Brain microvascular endothelial cell (primary cell): ENCODE data around the gene TIPRL.

Experiments
- DNase-seq: peaks from one replicate; pipeline ENCODE4 v3.0.0-alpha.2; 2020
- H3K27ac ChIP-seq: fragments of 250-450 bp; sonication (Bioruptor Pico); 2 replicates; pipeline ENCODE4 v1.5.1; 2020; ENCODE audit warnings: mild to moderate bottlenecking, moderate library complexity
- H3K27me3 ChIP-seq: fragments of 250-450 bp; sonication (Bioruptor Pico); replicated peaks from 2 replicates; pipeline ENCODE4 v1.5.1; 2020; ENCODE audit warnings: mild to moderate bottlenecking
- H3K36me3 ChIP-seq: fragments of 250-450 bp; sonication (Bioruptor Pico); replicated peaks from 2 replicates; pipeline ENCODE4 v1.5.1; 2020; ENCODE audit warnings: mild to moderate bottlenecking
- H3K4me3 ChIP-seq: 2 replicates; pipeline ENCODE4 v1.5.1; 2011; ENCODE audit warnings: low read depth, mild to moderate bottlenecking, control low read depth, low read length, moderate library complexity
- CTCF ChIP-seq: IDR thresholded peaks from 2 replicates; pipeline ENCODE4 v1.5.1; 2011; ENCODE audit warnings: low read depth, mild to moderate bottlenecking, moderate library complexity, low read length, control low read depth, inconsistent platforms; ENCODE audit errors: missing control alignments
- in situ Hi-C: cut with HindIII; loops from 2 replicates; pipeline ENCODE4 v1.10.0; 2017; ENCODE audit warnings: low sequenced_read_pairs, low pct_ligation_motif_present

The TIPRL gene

DNA sequence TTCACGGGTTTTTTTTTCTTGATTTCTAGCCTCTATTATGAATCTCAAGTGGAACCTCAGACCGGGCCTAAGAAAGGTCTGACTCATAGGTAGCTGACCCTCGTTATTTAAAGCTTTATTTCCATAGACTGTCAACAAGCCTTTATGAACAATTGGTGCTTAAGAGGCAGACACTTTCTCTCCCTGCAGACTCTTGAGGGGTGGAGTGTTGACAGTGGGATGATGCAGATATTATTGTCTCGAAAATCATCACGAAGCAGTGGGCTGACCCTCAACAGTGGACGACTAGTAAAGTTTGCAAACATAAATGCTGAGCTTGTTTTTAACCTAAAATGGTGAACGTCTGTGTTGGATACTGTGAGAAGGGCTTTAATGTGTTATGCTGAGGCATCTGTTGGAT, 48.9 kb downstream of the TIPRL start:
- Histone ChIP-seq H3K36me3 (peaks cover 5% of the 10 kb centered on the region), H3K4me3 (peak overlapping the region; percentile 22), H3K27me3 (no peaks in the 10 kb centered on the region), H3K27ac (no peak overlapping the region)
- TF ChIP-seq CTCF, result no peak
- DNase-seq, result no peak
- in situ Hi-C loops, result no loop called here

- peaks cover 22% of the 10 kb centered on the region for H3K36me3 ChIP-seq
- in situ Hi-C loops, result no loop called here
- no peaks in the 10 kb centered on the region for H3K27me3 ChIP-seq
- TF ChIP-seq CTCF, result no peak
- H3K27ac ChIP-seq, result no peak overlapping the region
- H3K4me3 ChIP-seq, result no peak overlapping the region
- DNase-seq, result no peak
Measured at GRCh38 chr1:168229893-168230292, 51.1 kb downstream of the TIPRL start.

DNA sequence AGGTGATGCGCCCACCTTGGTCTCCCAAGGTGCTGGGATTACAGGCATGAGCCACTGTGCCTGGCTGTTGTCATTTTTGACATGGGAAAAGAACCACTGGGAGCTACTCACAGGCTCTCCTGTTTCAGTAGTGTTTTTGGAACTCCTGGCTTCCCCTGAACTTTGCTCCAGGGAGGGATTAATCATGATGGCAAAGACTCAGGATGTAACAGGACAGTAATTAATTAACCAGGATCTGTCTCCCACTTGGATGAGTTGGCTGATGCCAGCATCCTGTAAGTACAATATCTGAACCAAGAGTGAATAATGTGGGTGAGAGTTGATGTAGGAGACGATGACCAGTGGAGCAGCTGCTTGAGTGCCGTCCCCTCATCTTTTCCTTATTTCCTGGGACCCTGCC, 51.9 kb downstream of the TIPRL start:
- H3K36me3 ChIP-seq, result peaks cover 22% of the 10 kb centered on the region
- no peak overlapping the region for H3K27ac ChIP-seq
- TF ChIP-seq CTCF, result no peak

DNA sequence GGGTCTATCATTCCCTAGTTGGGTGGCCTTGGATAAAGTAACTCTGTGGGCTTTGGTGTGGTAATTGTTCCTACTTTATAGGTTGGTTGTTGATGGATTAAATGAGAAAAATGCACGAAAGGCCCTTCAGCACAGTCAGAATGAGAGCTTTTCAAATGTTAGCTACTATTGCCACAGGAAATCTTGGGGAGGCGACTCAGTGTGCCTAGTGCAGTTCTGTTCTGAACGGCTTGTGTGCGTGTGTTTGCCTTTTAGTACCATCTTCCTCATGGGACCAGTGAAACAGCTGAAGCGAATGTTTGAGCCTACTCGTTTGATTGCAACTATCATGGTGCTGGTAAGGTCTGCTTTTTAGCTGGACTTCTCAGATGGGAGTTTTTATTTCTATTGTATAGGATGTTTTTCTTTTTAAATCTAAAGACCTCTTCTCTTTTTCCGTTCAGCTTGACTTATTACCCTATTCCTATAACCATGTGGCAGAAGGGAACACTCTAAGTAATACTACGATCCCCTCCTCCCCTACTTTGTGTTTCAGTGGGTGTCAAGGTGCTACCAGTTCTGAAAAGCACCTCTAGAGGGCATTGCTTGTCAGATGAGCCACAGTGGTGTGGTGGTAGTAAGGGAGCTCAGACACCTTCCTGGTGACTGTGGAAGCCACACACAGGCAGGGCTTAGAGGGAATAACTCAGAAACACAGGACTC, 56.2 kb downstream of the TIPRL start:
- Histone ChIP-seq H3K4me3 (no peak overlapping the region), H3K27ac (no peak overlapping the region), H3K27me3 (no peaks in the 10 kb centered on the region), H3K36me3 (peaks cover 31% of the 10 kb centered on the region)
- in situ Hi-C loops, result no loop called here
- peak; percentile 53 for DNase-seq
- peak; percentile 84 for TF ChIP-seq CTCF

More for the DNA sequence above, 51.9 kb downstream of the TIPRL start:
- no peak overlapping the region for H3K4me3 ChIP-seq
- no peak for DNase-seq
- no peaks in the 10 kb centered on the region for H3K27me3 ChIP-seq
- in situ Hi-C loops, result no loop called here

DNA sequence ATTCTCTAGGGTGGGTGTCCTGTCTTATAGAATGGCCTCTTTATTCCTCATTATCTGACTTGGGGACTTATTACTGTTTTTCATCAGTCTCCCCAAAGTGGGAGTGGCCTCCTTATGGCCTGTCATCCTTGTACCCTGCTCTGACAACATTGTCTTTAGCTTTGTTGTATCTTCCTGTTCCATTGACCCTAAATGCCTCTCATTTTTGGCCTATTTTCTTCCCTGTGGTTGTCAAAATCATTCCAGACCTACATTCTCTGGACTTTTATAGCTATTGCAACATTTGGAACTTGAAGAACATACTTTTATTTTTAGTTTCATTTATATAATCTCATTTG, 56.8 kb downstream of the TIPRL start:
- Histone ChIP-seq H3K4me3 (no peak overlapping the region), H3K27ac (no peak overlapping the region), H3K27me3 (no peaks in the 10 kb centered on the region), H3K36me3 (peaks cover 31% of the 10 kb centered on the region)
- DNase-seq, result no peak
- no peak for TF ChIP-seq CTCF
- in situ Hi-C loops, result no loop called here

DNA sequence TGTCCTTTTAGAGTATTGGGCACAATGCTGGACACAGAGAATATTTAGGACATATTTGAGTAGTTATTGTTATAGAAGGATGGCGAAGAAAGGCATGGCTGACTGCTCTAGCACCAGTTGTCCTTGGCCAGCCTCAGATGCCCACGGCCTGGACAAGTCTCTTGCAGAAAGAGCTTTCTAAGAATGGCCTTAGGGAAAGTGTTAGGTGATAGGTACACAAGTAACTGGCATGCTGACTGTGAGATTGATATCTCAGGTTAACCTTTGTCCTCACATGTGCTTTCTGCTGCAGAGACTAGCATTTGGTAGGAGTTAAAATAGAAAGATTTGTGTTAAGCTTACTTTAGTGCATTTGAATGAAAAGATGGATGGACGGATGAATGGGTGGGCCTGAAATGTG, 57.2 kb downstream of the TIPRL start:
- no peak for TF ChIP-seq CTCF
- Histone ChIP-seq H3K36me3 (peaks cover 31% of the 10 kb centered on the region), H3K27ac (no peak overlapping the region), H3K4me3 (no peak overlapping the region), H3K27me3 (no peaks in the 10 kb centered on the region)
- in situ Hi-C loops, result no loop called here
- DNase-seq, result no peak
